ENCODE data around the gene DIAPH1. TPM values are rescaled to one million over a fixed set of nuclear protein-coding genes. Genes with fewer than 3 reads are reported as not detected.

The DIAPH1 gene
- polyA plus RNA-seq, 4 donors = 58.4 to 97.3 (median 90.6) TPM

DNA sequence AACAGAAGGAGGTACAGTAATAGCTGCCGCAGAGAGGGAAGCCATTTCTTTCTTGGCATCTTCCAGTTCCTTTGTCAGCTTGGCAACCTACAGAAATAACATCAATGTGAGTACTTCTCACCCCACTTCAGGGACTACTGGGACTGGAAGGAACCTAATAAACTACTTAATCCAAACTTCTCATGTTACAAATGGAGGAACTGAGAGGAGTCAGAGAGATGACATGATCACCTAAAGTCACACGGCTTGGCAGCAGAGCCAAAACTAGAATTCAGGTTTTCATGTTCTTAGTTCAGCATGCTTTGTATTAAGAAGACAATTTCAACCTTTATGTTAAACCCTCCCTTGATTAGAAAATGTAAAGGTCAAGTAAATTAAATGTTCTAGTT, 44.7 kb downstream of the DIAPH1 start:
- H3K36me3 ChIP-seq (ENCODE audit: control insufficient read depth in 3 of 3, insufficient read depth in 2 of 3, low read depth in 1 of 3, low read length in 3 of 3) = peaks cover 27 to 54% (median 35%) of the 10 kb centered on the region in 3 donors
- 88 to 95% (median 89%) methylated on average over 2 of the region's 2 CpGs for WGBS, 3 donors

DNA sequence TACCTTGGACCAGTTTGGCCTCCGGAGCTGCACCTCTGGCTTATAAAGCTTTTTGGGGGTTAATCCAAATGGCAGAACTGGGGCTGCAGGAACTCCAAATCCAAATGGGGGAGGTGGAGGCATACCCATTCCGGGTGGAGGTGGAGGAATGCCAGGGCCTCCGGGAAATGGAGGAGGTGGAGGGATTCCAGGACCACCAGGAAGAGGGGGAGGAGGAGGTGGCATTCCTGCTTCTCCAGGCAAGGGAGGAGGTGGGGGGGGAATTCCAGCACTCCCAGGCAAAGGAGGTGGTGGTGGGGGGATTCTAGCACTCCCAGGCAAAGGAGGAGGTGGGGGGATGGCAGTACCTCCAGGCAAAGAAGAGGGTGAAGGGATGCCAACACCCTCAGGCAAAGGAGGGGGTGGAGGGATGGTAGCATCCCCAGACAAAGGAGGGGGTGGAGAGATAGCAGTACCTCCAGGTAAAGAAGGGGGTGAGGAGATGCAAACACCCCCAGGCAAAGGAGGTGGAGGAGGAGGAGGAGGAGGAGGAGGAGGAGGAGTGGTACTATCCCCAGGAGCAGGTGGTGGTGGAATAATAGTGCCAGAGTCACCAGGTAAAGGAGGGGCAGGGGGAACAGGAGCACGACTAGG, 45.2 kb downstream of the DIAPH1 start:
- DNase-seq (no peak), FAIRE-seq (no peak)
- WGBS, 3 donors = 82 to 97% (median 91%) methylated on average over 4 of the region's 4 CpGs
- Histone ChIP-seq H3K9me3 (ENCODE audit: control insufficient read depth in 2 of 2, insufficient read depth in 1 of 2, low read depth in 1 of 2, low read length in 1 of 2) (no peaks in the 10 kb centered on the region), H3K27me3 (ENCODE audit: control insufficient read depth in 3 of 3, insufficient read depth in 3 of 3, low read length in 3 of 3) (no peaks in the 10 kb centered on the region), H3K36me3 (ENCODE audit: control insufficient read depth in 3 of 3, insufficient read depth in 2 of 3, low read depth in 1 of 3, low read length in 3 of 3) (peaks cover 27 to 53% (median 34%) of the 10 kb centered on the region in 3 donors), H3K27ac (ENCODE audit: low read depth in 1 of 3, low read length in 2 of 3) (no peak overlapping the region), H3K4me1 (ENCODE audit: control insufficient read depth in 3 of 3, insufficient read depth in 2 of 3, low read depth in 1 of 3, low read length in 2 of 3) (no peaks in the 10 kb centered on the region), H3K4me3 (ENCODE audit: low read depth in 1 of 3, low read length in 3 of 3) (no peak overlapping the region)

More for the DNA sequence above, 44.7 kb downstream of the DIAPH1 start:
- no peak for FAIRE-seq
- Histone ChIP-seq H3K9me3 (ENCODE audit: control insufficient read depth in 2 of 2, insufficient read depth in 1 of 2, low read depth in 1 of 2, low read length in 1 of 2) (no peaks in the 10 kb centered on the region), H3K4me3 (ENCODE audit: low read depth in 1 of 3, low read length in 3 of 3) (no peak overlapping the region), H3K4me1 (ENCODE audit: control insufficient read depth in 3 of 3, insufficient read depth in 2 of 3, low read depth in 1 of 3, low read length in 2 of 3) (no peaks in the 10 kb centered on the region), H3K27me3 (ENCODE audit: control insufficient read depth in 3 of 3, insufficient read depth in 3 of 3, low read length in 3 of 3) (no peaks in the 10 kb centered on the region), H3K27ac (ENCODE audit: low read depth in 1 of 3, low read length in 2 of 3) (no peak overlapping the region)
- no peak for DNase-seq

GRCh38 chr5:141570655-141571054, 48.1 kb downstream of the DIAPH1 start:
- Histone ChIP-seq H3K4me1 (ENCODE audit: control insufficient read depth in 3 of 3, insufficient read depth in 2 of 3, low read depth in 1 of 3, low read length in 2 of 3) (no peaks in the 10 kb centered on the region), H3K36me3 (ENCODE audit: control insufficient read depth in 3 of 3, insufficient read depth in 2 of 3, low read depth in 1 of 3, low read length in 3 of 3) (peaks cover 21 to 36% (median 33%) of the 10 kb centered on the region in 3 donors), H3K27me3 (ENCODE audit: control insufficient read depth in 3 of 3, insufficient read depth in 3 of 3, low read length in 3 of 3) (no peaks in the 10 kb centered on the region), H3K4me3 (ENCODE audit: low read depth in 1 of 3, low read length in 3 of 3) (no peak overlapping the region), H3K27ac (ENCODE audit: low read depth in 1 of 3, low read length in 2 of 3) (no peak overlapping the region), H3K9me3 (ENCODE audit: control insufficient read depth in 2 of 2, insufficient read depth in 1 of 2, low read depth in 1 of 2, low read length in 1 of 2) (no peaks in the 10 kb centered on the region)
- no peak for FAIRE-seq
- no peak for DNase-seq

DNA sequence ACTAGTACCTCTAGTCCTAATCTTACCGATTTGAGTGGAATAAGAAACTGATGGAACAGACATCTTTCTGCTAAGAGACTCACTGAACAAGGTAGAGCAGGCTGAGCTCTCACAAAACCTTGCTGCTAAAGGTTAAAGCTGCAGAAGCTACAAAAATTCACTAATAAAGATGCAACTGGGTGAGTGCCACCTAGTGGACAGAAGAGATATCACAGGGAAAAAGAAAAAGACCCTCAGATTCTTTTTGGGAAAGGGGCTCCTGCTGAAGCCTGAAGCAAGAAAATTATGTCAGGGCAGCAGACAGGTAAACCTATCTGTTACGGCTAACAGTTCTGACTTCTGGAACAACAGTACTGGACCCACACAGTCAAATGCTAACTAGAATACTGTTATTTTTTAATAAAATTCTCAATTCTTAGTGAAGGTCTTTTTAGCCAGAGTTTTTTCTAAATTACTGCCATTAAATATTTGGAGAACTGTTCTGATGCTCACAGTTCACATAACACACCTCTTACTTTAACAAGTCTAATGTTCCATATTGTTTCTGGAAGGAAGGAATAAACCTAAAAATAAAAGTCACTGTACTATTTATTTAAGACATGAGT, 51.2 kb downstream of the DIAPH1 start:
- WGBS, 3 donors = 44 to 55% (median 51%) methylated on average over 2 of the region's 2 CpGs
- H3K4me3 ChIP-seq (ENCODE audit: low read depth in 1 of 3, low read length in 3 of 3) = no peak overlapping the region
- DNase-seq (no peak), FAIRE-seq (no peak)
- H3K9me3 ChIP-seq (ENCODE audit: control insufficient read depth in 2 of 2, insufficient read depth in 1 of 2, low read depth in 1 of 2, low read length in 1 of 2) = no peaks in the 10 kb centered on the region
- H3K36me3 ChIP-seq (ENCODE audit: control insufficient read depth in 3 of 3, insufficient read depth in 2 of 3, low read depth in 1 of 3, low read length in 3 of 3) = peaks cover 7 to 27% (median 16%) of the 10 kb centered on the region in 3 donors
- H3K27me3 ChIP-seq (ENCODE audit: control insufficient read depth in 3 of 3, insufficient read depth in 3 of 3, low read length in 3 of 3) = no peaks in the 10 kb centered on the region
- H3K4me1 ChIP-seq (ENCODE audit: control insufficient read depth in 3 of 3, insufficient read depth in 2 of 3, low read depth in 1 of 3, low read length in 2 of 3) = no peaks in the 10 kb centered on the region
- H3K27ac ChIP-seq (ENCODE audit: low read depth in 1 of 3, low read length in 2 of 3) = no peak overlapping the region

DNA sequence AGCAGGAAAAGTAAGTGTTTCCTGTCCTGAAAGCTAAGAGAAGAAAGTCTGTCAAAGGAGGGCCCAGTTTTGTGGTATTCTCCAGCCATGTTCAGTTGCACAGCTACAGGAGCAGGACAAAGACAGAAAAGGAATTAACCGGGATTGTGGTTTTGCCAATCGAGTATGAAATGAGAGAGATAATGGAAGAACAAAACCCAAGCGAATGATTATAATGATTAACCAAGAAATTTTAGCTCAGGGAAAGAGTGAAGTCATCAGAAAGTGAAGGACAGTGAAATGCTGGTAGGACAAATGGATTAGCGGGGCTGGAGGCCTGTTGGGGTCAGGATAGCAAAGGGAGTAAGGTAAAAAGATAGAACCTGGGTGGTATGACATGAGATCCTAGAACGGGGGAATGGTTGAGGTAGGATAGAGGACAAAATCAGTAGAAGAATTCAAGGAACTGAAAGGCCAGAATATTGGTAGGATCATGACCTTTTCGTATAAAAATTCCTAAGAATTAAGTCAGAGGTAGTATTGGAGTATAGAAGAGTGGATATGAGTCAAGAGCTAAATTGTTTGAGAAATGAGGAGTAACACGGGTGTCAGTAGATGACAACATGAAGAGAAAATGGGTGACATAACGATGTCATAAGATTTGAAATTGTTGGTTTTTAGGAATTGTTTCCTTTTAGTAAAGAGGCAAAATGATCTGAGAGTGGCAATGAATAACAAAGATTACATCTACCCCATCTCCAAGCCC, 52.8 kb downstream of the DIAPH1 start:
- no peaks in the 10 kb centered on the region for H3K27me3 ChIP-seq (ENCODE audit: control insufficient read depth in 3 of 3, insufficient read depth in 3 of 3, low read length in 3 of 3)
- H3K4me3 ChIP-seq (ENCODE audit: low read depth in 1 of 3, low read length in 3 of 3) = no peak overlapping the region
- FAIRE-seq (no peak), DNase-seq (no peak)
- H3K9me3 ChIP-seq (ENCODE audit: control insufficient read depth in 2 of 2, insufficient read depth in 1 of 2, low read depth in 1 of 2, low read length in 1 of 2) = no peaks in the 10 kb centered on the region
- WGBS, 3 donors = 94 to 96% (median 94%) methylated on average over 8 of the region's 8 CpGs
- H3K27ac ChIP-seq (ENCODE audit: low read depth in 1 of 3, low read length in 2 of 3) = no peak overlapping the region
- H3K36me3 ChIP-seq (ENCODE audit: control insufficient read depth in 3 of 3, insufficient read depth in 2 of 3, low read depth in 1 of 3, low read length in 3 of 3) = peaks cover 2 to 22% (median 10%) of the 10 kb centered on the region in 3 donors
- H3K4me1 ChIP-seq (ENCODE audit: control insufficient read depth in 3 of 3, insufficient read depth in 2 of 3, low read depth in 1 of 3, low read length in 2 of 3) = no peaks in the 10 kb centered on the region

DNA sequence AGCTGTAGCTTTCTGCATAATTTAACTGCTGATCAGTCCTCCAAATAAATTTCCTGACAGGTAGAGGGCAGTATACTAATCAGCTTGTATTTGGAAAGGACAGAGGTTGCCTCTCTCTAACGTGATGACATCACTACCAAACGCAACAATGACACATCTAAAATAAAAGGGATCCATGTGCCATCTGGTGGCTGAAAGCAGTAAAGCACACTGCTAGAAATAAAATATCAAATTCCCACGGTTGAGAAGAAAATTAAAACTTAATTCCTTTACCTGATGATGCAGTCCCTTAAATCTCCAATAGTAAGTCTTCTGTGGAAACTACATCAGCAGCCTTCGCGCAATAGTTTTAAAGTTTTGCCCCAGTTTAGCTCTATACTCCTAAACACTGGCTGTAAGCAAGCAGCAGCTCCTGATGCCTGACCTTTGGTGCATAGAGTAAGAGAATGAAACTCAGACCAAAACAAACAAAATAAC, 54.5 kb downstream of the DIAPH1 start:
- H3K36me3 ChIP-seq (ENCODE audit: control insufficient read depth in 3 of 3, insufficient read depth in 2 of 3, low read depth in 1 of 3, low read length in 3 of 3) = peaks cover 2 to 18% (median 6%) of the 10 kb centered on the region in 3 donors
- 27 to 52% (median 43%) methylated on average over 5 of the region's 5 CpGs for WGBS, 3 donors
- FAIRE-seq (peak; percentile 44), DNase-seq (peak; percentile 87 to 89)
- no peaks in the 10 kb centered on the region for H3K9me3 ChIP-seq (ENCODE audit: control insufficient read depth in 2 of 2, insufficient read depth in 1 of 2, low read depth in 1 of 2, low read length in 1 of 2)
- H3K4me3 ChIP-seq (ENCODE audit: low read depth in 1 of 3, low read length in 3 of 3) = no peak overlapping the region
- no peaks in the 10 kb centered on the region for H3K4me1 ChIP-seq (ENCODE audit: control insufficient read depth in 3 of 3, insufficient read depth in 2 of 3, low read depth in 1 of 3, low read length in 2 of 3)
- H3K27me3 ChIP-seq (ENCODE audit: control insufficient read depth in 3 of 3, insufficient read depth in 3 of 3, low read length in 3 of 3) = no peaks in the 10 kb centered on the region
- peak overlapping the region in 1 of 3 donors; percentile 55 for H3K27ac ChIP-seq (ENCODE audit: low read depth in 1 of 3, low read length in 2 of 3)

DNA sequence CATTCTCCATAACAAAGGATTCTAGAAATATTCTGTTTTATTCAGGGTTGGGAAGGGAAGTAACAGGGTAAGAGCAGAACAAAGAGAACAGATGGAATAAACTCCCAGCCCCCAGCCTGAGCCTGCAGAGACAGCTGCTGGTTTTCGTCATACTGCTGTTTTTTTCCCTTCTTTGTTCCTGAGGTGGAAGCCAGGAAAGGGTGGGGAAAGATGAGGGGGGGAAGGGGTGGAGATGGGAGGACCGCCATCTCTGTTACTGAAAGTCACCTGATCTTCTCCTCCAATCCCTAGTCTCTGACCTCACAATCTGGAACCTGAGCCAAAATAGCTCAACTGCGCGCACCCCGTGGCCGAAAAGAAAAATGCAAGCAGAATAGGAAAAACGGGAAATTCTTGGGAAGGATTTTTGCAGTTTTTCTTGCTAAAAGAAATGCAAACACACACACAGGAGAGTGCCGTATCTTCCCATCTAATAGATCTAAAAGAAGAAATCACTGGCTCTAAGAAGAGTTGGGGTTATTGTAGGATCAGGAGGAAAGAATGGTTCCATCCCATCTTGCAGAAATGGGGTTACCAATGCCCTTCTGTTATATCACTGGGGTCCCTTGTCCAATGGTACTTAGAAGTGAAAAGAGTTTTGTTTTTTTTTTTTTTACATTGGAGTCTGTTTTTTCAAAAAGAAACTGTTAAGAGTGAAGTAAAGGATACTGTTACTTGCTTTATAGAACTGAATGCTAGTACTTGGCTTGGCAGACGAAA, 57.9 kb downstream of the DIAPH1 start:
- no peaks in the 10 kb centered on the region for H3K27me3 ChIP-seq (ENCODE audit: control insufficient read depth in 3 of 3, insufficient read depth in 3 of 3, low read length in 3 of 3)
- H3K4me3 ChIP-seq (ENCODE audit: low read depth in 1 of 3, low read length in 3 of 3) = no peak overlapping the region
- FAIRE-seq (no peak), DNase-seq (peak; percentile 46 to 84)
- no peaks in the 10 kb centered on the region for H3K4me1 ChIP-seq (ENCODE audit: control insufficient read depth in 3 of 3, insufficient read depth in 2 of 3, low read depth in 1 of 3, low read length in 2 of 3)
- H3K36me3 ChIP-seq (ENCODE audit: control insufficient read depth in 3 of 3, insufficient read depth in 2 of 3, low read depth in 1 of 3, low read length in 3 of 3) = peaks cover 2 to 13% (median 8%) of the 10 kb centered on the region in 3 donors
- 34 to 77% (median 72%) methylated on average over 9 of the region's 9 CpGs for WGBS, 3 donors
- H3K9me3 ChIP-seq (ENCODE audit: control insufficient read depth in 2 of 2, insufficient read depth in 1 of 2, low read depth in 1 of 2, low read length in 1 of 2) = no peaks in the 10 kb centered on the region
- H3K27ac ChIP-seq (ENCODE audit: low read depth in 1 of 3, low read length in 2 of 3) = peak overlapping the region in 2 of 3 donors; percentile 33 to 83

- DNase-seq = no peak
- Histone ChIP-seq H3K9me3 (ENCODE audit: control insufficient read depth in 2 of 2, insufficient read depth in 1 of 2, low read depth in 1 of 2, low read length in 1 of 2) (no peaks in the 10 kb centered on the region), H3K27ac (ENCODE audit: low read depth in 1 of 3, low read length in 2 of 3) (peak overlapping the region in 2 of 3 donors; percentile 83), H3K36me3 (ENCODE audit: control insufficient read depth in 3 of 3, insufficient read depth in 2 of 3, low read depth in 1 of 3, low read length in 3 of 3) (peaks cover 2 to 15% (median 10%) of the 10 kb centered on the region in 3 donors), H3K4me1 (ENCODE audit: control insufficient read depth in 3 of 3, insufficient read depth in 2 of 3, low read depth in 1 of 3, low read length in 2 of 3) (no peaks in the 10 kb centered on the region), H3K27me3 (ENCODE audit: control insufficient read depth in 3 of 3, insufficient read depth in 3 of 3, low read length in 3 of 3) (no peaks in the 10 kb centered on the region), H3K4me3 (ENCODE audit: low read depth in 1 of 3, low read length in 3 of 3) (no peak overlapping the region)
- no peak for FAIRE-seq
These were observed 58.6 kb downstream of the DIAPH1 start for GRCh38 chr5:141560151-141560550.

Measured in small intestine (tissue), 7 donors.